GM20431 (cell line): ENCODE data around the gene GTF2A1L.
"Not testable (repeated sequence)": the region's sequence is repeated elsewhere in the genome, so short reads cannot be mapped to it uniquely, and the experiment has no call there.

Experiments
- in situ Hi-C: fragments of 300-500 bp; cut with MseI, MboI; formaldehyde crosslinking; loops from one replicate; pipeline ENCODE4 v1.15.0; 2020; ENCODE audit warnings: low sequenced_read_pairs; ENCODE audit not compliant: unreplicated experiment

GTF2A1L gene

GRCh38 chr2:48605482-48606175 lies 12.0 kb upstream of the GTF2A1L start:
- in situ Hi-C loops, result no loop called here

- in situ Hi-C loops, result no loop called here
Observed at GRCh38 chr2:48607307-48608014, 10.2 kb upstream of the GTF2A1L start.

- in situ Hi-C loops, result no loop called here
Observed at GRCh38 chr2:48613211-48613610, 4.4 kb upstream of the GTF2A1L start.

GRCh38 chr2:48614581-48614980 lies 3.1 kb upstream of the GTF2A1L start:
- in situ Hi-C loops, result not testable (repeated sequence)

GRCh38 chr2:48619526-48619925 lies 1.9 kb downstream of the GTF2A1L start:
- in situ Hi-C loops, result no loop called here

- in situ Hi-C loops, result no loop called here
Observed at GRCh38 chr2:48620604-48621003, 2.9 kb downstream of the GTF2A1L start.

- in situ Hi-C loops, result not testable (repeated sequence)
Observed at GRCh38 chr2:48622691-48623090, 5.0 kb downstream of the GTF2A1L start.

GRCh38 chr2:48624696-48625095 lies 7.0 kb downstream of the GTF2A1L start:
- in situ Hi-C loops, result no loop called here

- in situ Hi-C loops, result no loop called here
Observed at GRCh38 chr2:48626047-48626446, 8.4 kb downstream of the GTF2A1L start.

GRCh38 chr2:48633143-48633542 lies 15.5 kb downstream of the GTF2A1L start:
- in situ Hi-C loops, result no loop called here

- in situ Hi-C loops, result no loop called here
Observed at GRCh38 chr2:48635786-48636185, 18.1 kb downstream of the GTF2A1L start.

- in situ Hi-C loops, result no loop called here
Observed at GRCh38 chr2:48638261-48638660, 20.6 kb downstream of the GTF2A1L start.

GRCh38 chr2:48651158-48651790 lies 33.6 kb downstream of the GTF2A1L start:
- in situ Hi-C loops, result no loop called here

GRCh38 chr2:48668992-48669391 lies 51.3 kb downstream of the GTF2A1L start:
- in situ Hi-C loops, result no loop called here

- in situ Hi-C loops, result no loop called here
Observed at GRCh38 chr2:48673581-48673980, 55.9 kb downstream of the GTF2A1L start.

GRCh38 chr2:48674933-48675332 lies 57.3 kb downstream of the GTF2A1L start:
- in situ Hi-C loops, result no loop called here

- in situ Hi-C loops, result no loop called here
Observed at GRCh38 chr2:48677450-48677849, 59.8 kb downstream of the GTF2A1L start.

- in situ Hi-C loops, result no loop called here
Observed at GRCh38 chr2:48685126-48685525, 67.5 kb downstream of the GTF2A1L start.

GRCh38 chr2:48691935-48692691 lies 74.5 kb downstream of the GTF2A1L start:
- in situ Hi-C loops, result no loop called here

- in situ Hi-C loops, result no loop called here
Observed at GRCh38 chr2:48693066-48693465, 75.4 kb downstream of the GTF2A1L start.

GRCh38 chr2:48693645-48694044 lies 76.0 kb downstream of the GTF2A1L start:
- in situ Hi-C loops, result no loop called here
